Nephron (organoid): ENCODE measurements around the gene KAT6B.

Experiments
- H3K27ac Mint-ChIP-seq, 3 experiments: 2 replicates each; pipeline ENCODE4 v1.8.0; 2020; ENCODE audit warnings: mixed read lengths in 3 of 3, mild to moderate bottlenecking in 2 of 3, moderate library complexity in 1 of 3
- H3K27me3 Mint-ChIP-seq: 2 replicates; pipeline ENCODE4 v1.8.0; 2021; ENCODE audit warnings: low read depth, mild to moderate bottlenecking, moderate library complexity, mixed read lengths
- H3K36me3 Mint-ChIP-seq: 2 replicates; pipeline ENCODE4 v1.8.0; 2020; ENCODE audit warnings: low read depth, mixed read lengths
- H3K4me1 Mint-ChIP-seq: 2 replicates; pipeline ENCODE4 v1.8.0; 2020; ENCODE audit warnings: mixed read lengths
- H3K4me3 Mint-ChIP-seq, 3 experiments: 2 replicates each; pipeline ENCODE4 v1.8.0; 2020; ENCODE audit warnings: mild to moderate bottlenecking in 3 of 3, mixed read lengths in 3 of 3, moderate library complexity in 2 of 3
- H3K9me3 Mint-ChIP-seq: 2 replicates; pipeline ENCODE4 v1.8.0; 2020; ENCODE audit warnings: mixed read lengths
- TF ChIP-seq, protein P1 (sequence below), 3 experiments: fragments of 200-600 bp; sonication (generic); IDR thresholded peaks; one replicate each; pipeline ENCODE4 v1.5.0; 2021; ENCODE audit warnings: antibody characterized with exemption in 3 of 3; ENCODE audit not compliant: unreplicated experiment in 3 of 3

KAT6B gene

DNA sequence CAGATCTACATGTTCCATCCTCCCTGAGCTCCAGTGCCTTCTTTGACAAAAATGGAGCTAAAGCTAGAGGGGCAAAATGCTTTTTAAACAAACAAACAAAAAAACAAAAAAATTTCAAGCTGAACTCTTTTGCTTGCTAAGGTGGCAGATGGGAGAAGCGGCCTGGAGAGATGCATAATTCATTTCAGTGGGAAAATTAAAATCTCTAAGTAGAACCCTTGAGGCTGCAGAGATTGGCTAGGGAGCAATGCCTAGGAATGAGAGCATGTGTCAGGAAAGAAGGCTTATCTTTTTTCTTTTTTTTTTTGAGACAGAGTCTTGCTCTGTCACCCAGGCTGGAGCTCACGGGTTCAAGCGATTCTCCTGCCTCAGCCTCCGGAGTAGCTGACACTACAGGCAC is 238.7 kb downstream of the KAT6B start:
- TF ChIP-seq, protein P1, sequence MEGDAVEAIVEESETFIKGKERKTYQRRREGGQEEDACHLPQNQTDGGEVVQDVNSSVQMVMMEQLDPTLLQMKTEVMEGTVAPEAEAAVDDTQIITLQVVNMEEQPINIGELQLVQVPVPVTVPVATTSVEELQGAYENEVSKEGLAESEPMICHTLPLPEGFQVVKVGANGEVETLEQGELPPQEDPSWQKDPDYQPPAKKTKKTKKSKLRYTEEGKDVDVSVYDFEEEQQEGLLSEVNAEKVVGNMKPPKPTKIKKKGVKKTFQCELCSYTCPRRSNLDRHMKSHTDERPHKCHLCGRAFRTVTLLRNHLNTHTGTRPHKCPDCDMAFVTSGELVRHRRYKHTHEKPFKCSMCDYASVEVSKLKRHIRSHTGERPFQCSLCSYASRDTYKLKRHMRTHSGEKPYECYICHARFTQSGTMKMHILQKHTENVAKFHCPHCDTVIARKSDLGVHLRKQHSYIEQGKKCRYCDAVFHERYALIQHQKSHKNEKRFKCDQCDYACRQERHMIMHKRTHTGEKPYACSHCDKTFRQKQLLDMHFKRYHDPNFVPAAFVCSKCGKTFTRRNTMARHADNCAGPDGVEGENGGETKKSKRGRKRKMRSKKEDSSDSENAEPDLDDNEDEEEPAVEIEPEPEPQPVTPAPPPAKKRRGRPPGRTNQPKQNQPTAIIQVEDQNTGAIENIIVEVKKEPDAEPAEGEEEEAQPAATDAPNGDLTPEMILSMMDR (IDR thresholded peaks at IDR 0.05; ENCODE audit: unreplicated experiment in 3 of 3): no peak
- Mint-ChIP-seq H3K9me3 (no peaks in the 10 kb centered on the region), H3K4me3 (no peak overlapping the region), H3K27ac (peak overlapping the region; percentile 17 to 81 (median 64)), H3K27me3 (peaks cover 3% of the 10 kb centered on the region), H3K4me1 (peaks cover 35% of the 10 kb centered on the region), H3K36me3 (no peaks in the 10 kb centered on the region)

DNA sequence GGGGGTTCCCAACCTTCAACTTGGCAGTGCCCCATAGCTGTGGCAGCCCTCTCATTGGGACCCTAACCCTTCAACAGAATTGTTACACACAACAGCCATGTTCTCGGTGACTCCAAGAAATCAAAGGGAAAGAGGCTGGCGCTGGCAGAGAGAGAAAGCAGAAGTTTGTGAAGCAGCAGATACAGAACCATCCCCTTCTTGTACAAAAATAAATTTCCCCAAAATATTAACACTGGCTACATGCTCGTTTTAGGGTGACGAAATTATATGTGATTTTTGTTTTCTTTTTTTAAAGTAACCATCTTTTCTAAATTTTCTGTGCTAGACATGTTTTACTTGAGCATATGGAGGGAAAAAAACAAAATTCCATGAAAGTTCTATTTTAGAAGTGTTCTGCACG is 239.9 kb downstream of the KAT6B start:
- Mint-ChIP-seq H3K4me1 (peaks cover 43% of the 10 kb centered on the region), H3K9me3 (no peaks in the 10 kb centered on the region), H3K27me3 (peaks cover 11% of the 10 kb centered on the region), H3K4me3 (no peak overlapping the region), H3K27ac (peak overlapping the region in 1 of 3 experiments; percentile 23), H3K36me3 (no peaks in the 10 kb centered on the region)
- TF ChIP-seq, protein P1 (IDR thresholded peaks at IDR 0.05; ENCODE audit: unreplicated experiment in 3 of 3): no peak

DNA sequence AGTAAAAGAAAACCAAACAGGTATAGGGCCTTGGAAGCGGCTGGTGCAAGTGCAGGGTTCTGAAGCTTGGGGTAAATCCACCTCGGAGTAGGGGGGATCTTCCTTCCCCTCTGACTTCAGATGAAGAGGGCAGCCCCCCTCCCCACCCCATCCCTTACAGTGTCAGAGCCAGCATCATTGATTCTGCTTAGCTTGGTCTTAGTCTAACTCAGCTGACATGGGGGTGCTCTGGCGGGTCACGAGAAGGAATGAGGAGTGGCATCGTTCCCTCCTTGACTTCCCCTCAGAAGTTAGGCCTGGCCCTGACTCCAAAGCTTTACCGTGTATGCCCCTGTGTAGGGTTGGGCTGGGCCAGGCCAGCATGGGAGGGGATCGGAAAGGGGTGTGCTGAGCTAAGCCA is 240.9 kb downstream of the KAT6B start:
- TF ChIP-seq, protein P1 (IDR thresholded peaks at IDR 0.05; ENCODE audit: unreplicated experiment in 3 of 3): no peak
- H3K27me3 Mint-ChIP-seq: peaks cover 8% of the 10 kb centered on the region
- no peaks in the 10 kb centered on the region for H3K36me3 Mint-ChIP-seq
- H3K4me3 Mint-ChIP-seq: no peak overlapping the region
- H3K9me3 Mint-ChIP-seq: no peaks in the 10 kb centered on the region
- H3K27ac Mint-ChIP-seq: no peak overlapping the region
- peaks cover 42% of the 10 kb centered on the region for H3K4me1 Mint-ChIP-seq

DNA sequence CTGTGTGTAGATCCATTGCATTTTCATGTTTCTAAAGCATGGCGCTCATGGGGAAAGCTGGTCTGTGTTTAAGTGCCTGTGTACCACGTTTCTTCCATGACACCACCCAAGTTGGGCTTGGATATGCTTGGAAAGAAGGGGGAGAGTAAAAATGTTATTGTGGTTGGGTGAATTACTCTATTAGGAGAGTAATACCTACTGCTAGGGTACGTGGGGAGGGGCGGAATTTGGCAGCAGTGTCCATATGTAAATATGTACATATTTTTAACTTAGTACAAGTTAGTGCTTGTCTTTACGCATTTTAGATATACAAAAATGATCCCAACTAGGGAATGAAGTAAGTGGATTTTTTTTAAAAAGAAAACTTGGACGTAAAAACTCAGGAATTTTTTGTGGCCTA is 242.1 kb downstream of the KAT6B start:
- peak overlapping the region in 2 of 3 experiments; percentile 5 to 48 for H3K27ac Mint-ChIP-seq

DNA sequence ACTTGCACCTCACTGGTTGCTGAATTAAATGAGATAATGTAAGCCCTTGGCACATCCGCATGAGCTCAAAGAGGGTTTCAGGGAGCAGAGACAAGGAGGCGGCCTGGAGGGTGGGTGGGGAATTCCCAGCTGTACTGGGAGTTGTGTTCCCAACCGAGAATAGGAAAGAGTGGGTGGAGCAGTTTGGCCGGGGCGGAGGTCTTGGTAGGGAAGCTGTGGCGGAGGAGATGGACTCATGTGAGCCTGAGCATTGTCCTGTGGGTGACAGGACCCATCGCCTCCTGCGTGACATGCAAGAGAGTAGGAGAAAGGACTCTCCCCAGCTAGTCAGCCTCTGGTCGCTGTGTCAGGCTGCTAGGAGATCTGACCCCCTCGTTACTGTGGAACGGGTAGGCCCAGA is 244.1 kb downstream of the KAT6B start:
- TF ChIP-seq, protein P1 (IDR thresholded peaks at IDR 0.05; ENCODE audit: unreplicated experiment in 3 of 3): no peak
- Mint-ChIP-seq H3K36me3 (no peaks in the 10 kb centered on the region), H3K9me3 (no peaks in the 10 kb centered on the region), H3K4me3 (peak overlapping the region in 1 of 3 experiments; percentile 1), H3K4me1 (peaks cover 31% of the 10 kb centered on the region), H3K27me3 (peaks cover 11% of the 10 kb centered on the region), H3K27ac (peak overlapping the region; percentile 68 to 91 (median 88))

More for the DNA sequence above, 242.1 kb downstream of the KAT6B start:
- Mint-ChIP-seq H3K4me1 (peaks cover 37% of the 10 kb centered on the region), H3K36me3 (no peaks in the 10 kb centered on the region), H3K9me3 (no peaks in the 10 kb centered on the region), H3K4me3 (no peak overlapping the region), H3K27me3 (peaks cover 11% of the 10 kb centered on the region)
- TF ChIP-seq, protein P1 (IDR thresholded peaks at IDR 0.05; ENCODE audit: unreplicated experiment in 3 of 3): no peak

DNA sequence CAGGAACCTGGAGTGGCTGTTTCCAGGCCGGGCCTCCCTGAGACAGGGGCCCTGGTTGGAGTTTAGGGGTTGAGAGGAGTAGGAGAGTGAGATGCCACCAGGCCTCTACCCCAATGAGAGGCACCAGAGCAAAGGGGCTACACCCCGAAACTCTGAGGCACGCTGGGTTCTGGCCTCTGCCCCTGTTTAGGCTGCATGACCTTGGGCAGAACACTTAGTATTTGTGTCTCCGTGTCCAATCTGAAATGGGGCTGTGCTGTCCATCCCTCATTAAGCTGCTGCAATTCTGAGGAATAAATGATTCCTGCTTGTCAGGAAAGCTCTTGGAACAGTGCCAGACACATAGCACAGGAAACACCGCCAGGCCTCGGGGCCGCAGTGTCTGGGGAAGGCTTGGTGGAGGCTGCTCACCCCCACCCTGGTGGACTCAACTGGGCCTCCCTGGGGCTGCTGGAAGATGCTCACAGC is 244.6 kb downstream of the KAT6B start:
- H3K4me1 Mint-ChIP-seq: peaks cover 30% of the 10 kb centered on the region
- no peaks in the 10 kb centered on the region for H3K9me3 Mint-ChIP-seq

More for the DNA sequence above, 244.6 kb downstream of the KAT6B start:
- TF ChIP-seq, protein P1 (IDR thresholded peaks at IDR 0.05; ENCODE audit: unreplicated experiment in 3 of 3): no peak
- Mint-ChIP-seq H3K27ac (peak overlapping the region; percentile 68 to 91 (median 88)), H3K4me3 (no peak overlapping the region), H3K27me3 (peaks cover 11% of the 10 kb centered on the region), H3K36me3 (no peaks in the 10 kb centered on the region)
